ENCODE measurements around the gene GSG1L.
"Not testable (repeated sequence)": the region's sequence is repeated elsewhere in the genome, so short reads cannot be mapped to it uniquely, and the experiment has no call there.

Gene GSG1L

GRCh38 chr16:27751676-27752075, 311.8 kb downstream of the GSG1L start:
- Mint-ChIP-seq H3K36me3 (peaks cover 11% of the 10 kb centered on the region), H3K27me3 (no peaks in the 10 kb centered on the region), H3K4me1 (ENCODE audit: low read depth) (peaks cover 11% of the 10 kb centered on the region), H3K9me3 (ENCODE audit: low read depth) (no peaks in the 10 kb centered on the region), H3K27ac (no peak overlapping the region), H3K4me3 (no peak overlapping the region)

GRCh38 chr16:27751233-27751632, 312.3 kb downstream of the GSG1L start:
- no peaks in the 10 kb centered on the region for H3K27me3 Mint-ChIP-seq
- H3K4me3 Mint-ChIP-seq = no peak overlapping the region
- no peaks in the 10 kb centered on the region for H3K9me3 Mint-ChIP-seq (ENCODE audit: low read depth)
- peaks cover 11% of the 10 kb centered on the region for H3K4me1 Mint-ChIP-seq (ENCODE audit: low read depth)
- no peak overlapping the region for H3K27ac Mint-ChIP-seq
- H3K36me3 Mint-ChIP-seq = peaks cover 11% of the 10 kb centered on the region

- Mint-ChIP-seq H3K27me3 (no peaks in the 10 kb centered on the region), H3K4me1 (ENCODE audit: low read depth) (peaks cover 11% of the 10 kb centered on the region), H3K27ac (no peak overlapping the region), H3K36me3 (peaks cover 9% of the 10 kb centered on the region), H3K9me3 (ENCODE audit: low read depth) (no peaks in the 10 kb centered on the region), H3K4me3 (no peak overlapping the region)
These were observed 313.6 kb downstream of the GSG1L start for GRCh38 chr16:27749946-27750345.

GRCh38 chr16:27749547-27749875, 314.0 kb downstream of the GSG1L start:
- H3K4me1 Mint-ChIP-seq (ENCODE audit: low read depth) = peaks cover 11% of the 10 kb centered on the region
- H3K4me3 Mint-ChIP-seq = no peak overlapping the region
- no peak overlapping the region for H3K27ac Mint-ChIP-seq
- H3K9me3 Mint-ChIP-seq (ENCODE audit: low read depth) = no peaks in the 10 kb centered on the region
- H3K36me3 Mint-ChIP-seq = peaks cover 9% of the 10 kb centered on the region
- H3K27me3 Mint-ChIP-seq = no peaks in the 10 kb centered on the region

GRCh38 chr16:27748868-27749546, 314.5 kb downstream of the GSG1L start:
- H3K4me1 Mint-ChIP-seq (ENCODE audit: low read depth) = peaks cover 11% of the 10 kb centered on the region
- H3K36me3 Mint-ChIP-seq = peaks cover 9% of the 10 kb centered on the region
- H3K4me3 Mint-ChIP-seq = no peak overlapping the region
- H3K27ac Mint-ChIP-seq = no peak overlapping the region
- H3K27me3 Mint-ChIP-seq = no peaks in the 10 kb centered on the region
- H3K9me3 Mint-ChIP-seq (ENCODE audit: low read depth) = no peaks in the 10 kb centered on the region

GRCh38 chr16:27747946-27748345, 315.6 kb downstream of the GSG1L start:
- H3K27ac Mint-ChIP-seq = no peak overlapping the region
- H3K36me3 Mint-ChIP-seq = peaks cover 10% of the 10 kb centered on the region
- no peak overlapping the region for H3K4me3 Mint-ChIP-seq
- H3K4me1 Mint-ChIP-seq (ENCODE audit: low read depth) = peaks cover 11% of the 10 kb centered on the region
- H3K27me3 Mint-ChIP-seq = no peaks in the 10 kb centered on the region
- H3K9me3 Mint-ChIP-seq (ENCODE audit: low read depth) = no peaks in the 10 kb centered on the region

GRCh38 chr16:27746076-27746855, 317.2 kb downstream of the GSG1L start:
- no peak overlapping the region for H3K4me3 Mint-ChIP-seq
- no peaks in the 10 kb centered on the region for H3K27me3 Mint-ChIP-seq
- peaks cover 11% of the 10 kb centered on the region for H3K4me1 Mint-ChIP-seq (ENCODE audit: low read depth)
- H3K27ac Mint-ChIP-seq = no peak overlapping the region
- no peaks in the 10 kb centered on the region for H3K9me3 Mint-ChIP-seq (ENCODE audit: low read depth)
- H3K36me3 Mint-ChIP-seq = peaks cover 12% of the 10 kb centered on the region

- Mint-ChIP-seq H3K4me3 (no peak overlapping the region), H3K27ac (no peak overlapping the region), H3K4me1 (ENCODE audit: low read depth) (peaks cover 11% of the 10 kb centered on the region), H3K36me3 (peaks cover 12% of the 10 kb centered on the region), H3K9me3 (ENCODE audit: low read depth) (no peaks in the 10 kb centered on the region), H3K27me3 (no peaks in the 10 kb centered on the region)
These were observed 318.2 kb downstream of the GSG1L start for GRCh38 chr16:27745348-27745747.

- Mint-ChIP-seq H3K4me1 (ENCODE audit: low read depth) (peaks cover 8% of the 10 kb centered on the region), H3K27ac (no peak overlapping the region), H3K9me3 (ENCODE audit: low read depth) (no peaks in the 10 kb centered on the region), H3K4me3 (no peak overlapping the region), H3K27me3 (no peaks in the 10 kb centered on the region), H3K36me3 (peaks cover 11% of the 10 kb centered on the region)
These were observed 319.6 kb downstream of the GSG1L start for GRCh38 chr16:27743963-27744362.

GRCh38 chr16:27743001-27743400, 320.5 kb downstream of the GSG1L start:
- not testable (repeated sequence) for H3K4me3 Mint-ChIP-seq; H3K9me3 Mint-ChIP-seq (ENCODE audit: low read depth); H3K4me1 Mint-ChIP-seq (ENCODE audit: low read depth); H3K27me3 Mint-ChIP-seq; H3K27ac Mint-ChIP-seq
- peaks cover 13% of the 10 kb centered on the region for H3K36me3 Mint-ChIP-seq

- H3K27ac Mint-ChIP-seq = no peak overlapping the region
- peaks cover 15% of the 10 kb centered on the region for H3K36me3 Mint-ChIP-seq
- no peaks in the 10 kb centered on the region for H3K27me3 Mint-ChIP-seq
- H3K4me3 Mint-ChIP-seq = no peak overlapping the region
- H3K4me1 Mint-ChIP-seq (ENCODE audit: low read depth) = peaks cover 2% of the 10 kb centered on the region
- H3K9me3 Mint-ChIP-seq (ENCODE audit: low read depth) = no peaks in the 10 kb centered on the region
These were observed 321.2 kb downstream of the GSG1L start for GRCh38 chr16:27742333-27742732.

GRCh38 chr16:27740496-27741201, 322.9 kb downstream of the GSG1L start:
- Mint-ChIP-seq H3K36me3 (peaks cover 20% of the 10 kb centered on the region), H3K4me3 (no peak overlapping the region), H3K4me1 (ENCODE audit: low read depth) (no peaks in the 10 kb centered on the region), H3K9me3 (ENCODE audit: low read depth) (no peaks in the 10 kb centered on the region), H3K27me3 (no peaks in the 10 kb centered on the region), H3K27ac (no peak overlapping the region)

GRCh38 chr16:27739606-27740357, 323.7 kb downstream of the GSG1L start:
- no peaks in the 10 kb centered on the region for H3K9me3 Mint-ChIP-seq (ENCODE audit: low read depth)
- no peak overlapping the region for H3K27ac Mint-ChIP-seq
- peaks cover 18% of the 10 kb centered on the region for H3K36me3 Mint-ChIP-seq
- H3K4me3 Mint-ChIP-seq = no peak overlapping the region
- H3K27me3 Mint-ChIP-seq = no peaks in the 10 kb centered on the region
- no peaks in the 10 kb centered on the region for H3K4me1 Mint-ChIP-seq (ENCODE audit: low read depth)

- Mint-ChIP-seq H3K4me1 (ENCODE audit: low read depth) (no peaks in the 10 kb centered on the region), H3K4me3 (no peak overlapping the region), H3K36me3 (peaks cover 18% of the 10 kb centered on the region), H3K27me3 (no peaks in the 10 kb centered on the region), H3K27ac (no peak overlapping the region), H3K9me3 (ENCODE audit: low read depth) (no peaks in the 10 kb centered on the region)
These were observed 324.9 kb downstream of the GSG1L start for GRCh38 chr16:27738596-27738995.
